ENCODE results near the gene PPP2R3A.

DNA sequence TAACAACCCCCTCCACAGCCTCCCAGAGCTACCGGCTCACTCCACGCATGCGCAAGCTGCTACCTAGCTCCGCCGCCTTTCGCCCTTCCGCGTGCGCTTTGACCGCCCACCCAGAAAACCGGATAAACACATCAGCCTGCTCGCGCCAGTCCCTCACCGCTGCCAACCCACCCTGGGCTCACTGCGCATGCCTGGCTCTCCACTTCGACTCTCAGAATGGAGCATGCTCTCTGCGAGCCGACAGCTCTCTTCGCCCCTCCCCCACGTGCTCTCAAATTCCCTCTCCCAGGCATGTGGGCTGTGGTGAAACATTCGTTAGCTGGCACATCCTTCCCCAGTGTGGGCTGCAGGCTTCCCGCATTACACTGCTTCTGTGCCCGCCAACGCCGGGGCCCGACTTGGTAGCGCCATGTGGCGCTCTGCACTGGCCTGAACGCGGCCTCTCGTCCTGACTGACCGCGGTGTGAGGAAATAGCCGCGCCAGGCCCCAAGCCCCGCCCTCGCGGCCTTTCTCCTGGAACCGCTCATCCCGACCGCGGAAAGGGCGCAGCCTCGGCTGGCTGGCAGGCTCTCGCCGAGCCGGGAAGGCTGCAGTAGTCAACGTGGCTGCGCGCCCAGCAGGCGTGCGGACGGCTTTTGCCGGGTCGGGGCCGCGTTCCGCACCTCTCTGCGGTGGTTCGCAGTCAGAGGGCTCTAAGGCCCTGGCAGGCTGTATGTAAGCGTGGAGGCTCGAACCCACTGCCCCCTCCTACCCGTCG lies 231.1 kb downstream of the PPP2R3A start:
- TF ChIP-seq, protein P1, sequence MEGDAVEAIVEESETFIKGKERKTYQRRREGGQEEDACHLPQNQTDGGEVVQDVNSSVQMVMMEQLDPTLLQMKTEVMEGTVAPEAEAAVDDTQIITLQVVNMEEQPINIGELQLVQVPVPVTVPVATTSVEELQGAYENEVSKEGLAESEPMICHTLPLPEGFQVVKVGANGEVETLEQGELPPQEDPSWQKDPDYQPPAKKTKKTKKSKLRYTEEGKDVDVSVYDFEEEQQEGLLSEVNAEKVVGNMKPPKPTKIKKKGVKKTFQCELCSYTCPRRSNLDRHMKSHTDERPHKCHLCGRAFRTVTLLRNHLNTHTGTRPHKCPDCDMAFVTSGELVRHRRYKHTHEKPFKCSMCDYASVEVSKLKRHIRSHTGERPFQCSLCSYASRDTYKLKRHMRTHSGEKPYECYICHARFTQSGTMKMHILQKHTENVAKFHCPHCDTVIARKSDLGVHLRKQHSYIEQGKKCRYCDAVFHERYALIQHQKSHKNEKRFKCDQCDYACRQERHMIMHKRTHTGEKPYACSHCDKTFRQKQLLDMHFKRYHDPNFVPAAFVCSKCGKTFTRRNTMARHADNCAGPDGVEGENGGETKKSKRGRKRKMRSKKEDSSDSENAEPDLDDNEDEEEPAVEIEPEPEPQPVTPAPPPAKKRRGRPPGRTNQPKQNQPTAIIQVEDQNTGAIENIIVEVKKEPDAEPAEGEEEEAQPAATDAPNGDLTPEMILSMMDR (IDR thresholded peaks at IDR 0.05; ENCODE audit: low read length): no peak
- TF ChIP-seq EZH2phosphoT487 (IDR thresholded peaks at IDR 0.05; ENCODE audit: low read length) (no peak), EZH2 (optimal IDR thresholded peaks at IDR 0.05; ENCODE audit: low read depth, low read length) (no peak)
